ENCODE results near the gene ZER1.

ZER1 gene

GRCh38 chr9:128727640-128728248 is 44.0 kb downstream of the ZER1 start:
- no peaks in the 10 kb centered on the region for H3K4me1 ChIP-seq (ENCODE audit: control insufficient read depth, insufficient read depth, low read length)
- no peak overlapping the region for H3K27ac ChIP-seq (ENCODE audit: low read depth, low read length)
- no peak overlapping the region for H3K4me3 ChIP-seq (ENCODE audit: low read length)
- H3K36me3 ChIP-seq (ENCODE audit: control insufficient read depth, insufficient read depth, low read length) = no peaks in the 10 kb centered on the region
- no peak overlapping the region for H3K9ac ChIP-seq (ENCODE audit: low read length)
- no peaks in the 10 kb centered on the region for H3K27me3 ChIP-seq (ENCODE audit: control insufficient read depth, insufficient read depth, low read length)

- Histone ChIP-seq H3K27me3 (ENCODE audit: control insufficient read depth, insufficient read depth, low read length) (no peaks in the 10 kb centered on the region), H3K36me3 (ENCODE audit: control insufficient read depth, insufficient read depth, low read length) (no peaks in the 10 kb centered on the region), H3K4me1 (ENCODE audit: control insufficient read depth, insufficient read depth, low read length) (no peaks in the 10 kb centered on the region), H3K4me3 (ENCODE audit: low read length) (peak overlapping the region; percentile 80), H3K27ac (ENCODE audit: low read depth, low read length) (no peak overlapping the region), H3K9ac (ENCODE audit: low read length) (no peak overlapping the region)
Measured at GRCh38 chr9:128724744-128725211, 46.9 kb downstream of the ZER1 start.

- Histone ChIP-seq H3K36me3 (ENCODE audit: control insufficient read depth, insufficient read depth, low read length) (no peaks in the 10 kb centered on the region), H3K27ac (ENCODE audit: low read depth, low read length) (peak within 1 kb of the TSS; percentile 49), H3K4me1 (ENCODE audit: control insufficient read depth, insufficient read depth, low read length) (no peaks in the 10 kb centered on the region), H3K9ac (ENCODE audit: low read length) (peak within 1 kb of the TSS; percentile 78), H3K27me3 (ENCODE audit: control insufficient read depth, insufficient read depth, low read length) (no peaks in the 10 kb centered on the region), H3K4me3 (ENCODE audit: low read length) (peak within 1 kb of the TSS; percentile 80)
Measured at GRCh38 chr9:128723866-128724743, 47.6 kb downstream of the ZER1 start, which contains the start of gene ZDHHC12. Gene ZDHHC12 (minus strand): TSS chr9:128724127. CDS start chr9:128724093, 34 bp downstream.

- no peaks in the 10 kb centered on the region for H3K4me1 ChIP-seq (ENCODE audit: control insufficient read depth, insufficient read depth, low read length)
- H3K27ac ChIP-seq (ENCODE audit: low read depth, low read length) = peak overlapping the region; percentile 5
- no peaks in the 10 kb centered on the region for H3K27me3 ChIP-seq (ENCODE audit: control insufficient read depth, insufficient read depth, low read length)
- H3K36me3 ChIP-seq (ENCODE audit: control insufficient read depth, insufficient read depth, low read length) = no peaks in the 10 kb centered on the region
- peak overlapping the region; percentile 78 for H3K9ac ChIP-seq (ENCODE audit: low read length)
- H3K4me3 ChIP-seq (ENCODE audit: low read length) = peak overlapping the region; percentile 80
Measured at GRCh38 chr9:128723352-128723865, 48.3 kb downstream of the ZER1 start.

- H3K9ac ChIP-seq (ENCODE audit: low read length) = no peak overlapping the region
- no peak overlapping the region for H3K27ac ChIP-seq (ENCODE audit: low read depth, low read length)
- no peaks in the 10 kb centered on the region for H3K27me3 ChIP-seq (ENCODE audit: control insufficient read depth, insufficient read depth, low read length)
- H3K4me1 ChIP-seq (ENCODE audit: control insufficient read depth, insufficient read depth, low read length) = no peaks in the 10 kb centered on the region
- H3K4me3 ChIP-seq (ENCODE audit: low read length) = no peak overlapping the region
- no peaks in the 10 kb centered on the region for H3K36me3 ChIP-seq (ENCODE audit: control insufficient read depth, insufficient read depth, low read length)
Measured at GRCh38 chr9:128722380-128723351, 49.1 kb downstream of the ZER1 start.

GRCh38 chr9:128721487-128722010 is 50.2 kb downstream of the ZER1 start:
- Histone ChIP-seq H3K4me3 (ENCODE audit: low read length) (no peak overlapping the region), H3K9ac (ENCODE audit: low read length) (no peak overlapping the region), H3K27me3 (ENCODE audit: control insufficient read depth, insufficient read depth, low read length) (no peaks in the 10 kb centered on the region), H3K4me1 (ENCODE audit: control insufficient read depth, insufficient read depth, low read length) (no peaks in the 10 kb centered on the region), H3K27ac (ENCODE audit: low read depth, low read length) (no peak overlapping the region), H3K36me3 (ENCODE audit: control insufficient read depth, insufficient read depth, low read length) (no peaks in the 10 kb centered on the region)

GRCh38 chr9:128720841-128721486 is 50.8 kb downstream of the ZER1 start:
- Histone ChIP-seq H3K9ac (ENCODE audit: low read length) (no peak overlapping the region), H3K27ac (ENCODE audit: low read depth, low read length) (no peak overlapping the region), H3K36me3 (ENCODE audit: control insufficient read depth, insufficient read depth, low read length) (no peaks in the 10 kb centered on the region), H3K4me1 (ENCODE audit: control insufficient read depth, insufficient read depth, low read length) (no peaks in the 10 kb centered on the region), H3K27me3 (ENCODE audit: control insufficient read depth, insufficient read depth, low read length) (no peaks in the 10 kb centered on the region), H3K4me3 (ENCODE audit: low read length) (no peak overlapping the region)

GRCh38 chr9:128719919-128720605 is 51.7 kb downstream of the ZER1 start:
- no peaks in the 10 kb centered on the region for H3K4me1 ChIP-seq (ENCODE audit: control insufficient read depth, insufficient read depth, low read length)
- no peak overlapping the region for H3K9ac ChIP-seq (ENCODE audit: low read length)
- H3K27ac ChIP-seq (ENCODE audit: low read depth, low read length) = no peak overlapping the region
- H3K27me3 ChIP-seq (ENCODE audit: control insufficient read depth, insufficient read depth, low read length) = no peaks in the 10 kb centered on the region
- H3K36me3 ChIP-seq (ENCODE audit: control insufficient read depth, insufficient read depth, low read length) = no peaks in the 10 kb centered on the region
- H3K4me3 ChIP-seq (ENCODE audit: low read length) = no peak overlapping the region

GRCh38 chr9:128718475-128718874 is 53.3 kb downstream of the ZER1 start:
- Histone ChIP-seq H3K36me3 (ENCODE audit: control insufficient read depth, insufficient read depth, low read length) (no peaks in the 10 kb centered on the region), H3K27ac (ENCODE audit: low read depth, low read length) (no peak overlapping the region), H3K4me1 (ENCODE audit: control insufficient read depth, insufficient read depth, low read length) (no peaks in the 10 kb centered on the region)

GRCh38 chr9:128718047-128718446 is 53.7 kb downstream of the ZER1 start:
- no peak overlapping the region for H3K4me3 ChIP-seq (ENCODE audit: low read length)
- H3K36me3 ChIP-seq (ENCODE audit: control insufficient read depth, insufficient read depth, low read length) = no peaks in the 10 kb centered on the region
- H3K4me1 ChIP-seq (ENCODE audit: control insufficient read depth, insufficient read depth, low read length) = no peaks in the 10 kb centered on the region
- H3K9ac ChIP-seq (ENCODE audit: low read length) = no peak overlapping the region
- no peak overlapping the region for H3K27ac ChIP-seq (ENCODE audit: low read depth, low read length)
- H3K27me3 ChIP-seq (ENCODE audit: control insufficient read depth, insufficient read depth, low read length) = no peaks in the 10 kb centered on the region

More at GRCh38 chr9:128718475-128718874, 53.3 kb downstream of the ZER1 start:
- Histone ChIP-seq H3K4me3 (ENCODE audit: low read length) (no peak overlapping the region), H3K9ac (ENCODE audit: low read length) (no peak overlapping the region), H3K27me3 (ENCODE audit: control insufficient read depth, insufficient read depth, low read length) (no peaks in the 10 kb centered on the region)

Data from rectal smooth muscle tissue (tissue), 1 donor.